NCI-H1105 treated with DMSO at 0.1 percent for 48 hours (cell line): ENCODE results near the gene ADIG.

Experiments used
- DNase-seq: peaks from one replicate; lab custom pipeline; 2025; lab: John Stamatoyannopoulos, UW

Gene ADIG

DNA sequence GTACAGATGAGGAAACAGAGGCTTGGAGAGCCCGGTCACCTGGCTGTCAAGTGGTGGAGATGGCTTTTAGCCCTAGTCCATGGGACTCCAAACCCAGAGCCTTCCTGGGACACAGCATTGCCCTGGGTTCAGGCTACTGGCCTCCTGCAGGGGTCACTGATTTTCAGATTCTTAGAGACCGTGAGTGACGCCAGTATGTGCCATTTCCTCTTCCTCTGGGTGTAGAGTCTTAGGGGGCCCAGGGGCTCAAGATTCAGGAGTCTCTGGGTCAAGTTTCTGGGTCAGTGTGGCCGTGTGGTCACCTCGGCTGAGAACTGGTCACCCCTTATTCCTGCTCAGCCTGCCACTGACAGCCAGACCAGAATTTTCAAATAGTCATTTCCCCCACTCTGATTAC lies 21.2 kb downstream of the ADIG start:
- DNase-seq, result no peak

DNA sequence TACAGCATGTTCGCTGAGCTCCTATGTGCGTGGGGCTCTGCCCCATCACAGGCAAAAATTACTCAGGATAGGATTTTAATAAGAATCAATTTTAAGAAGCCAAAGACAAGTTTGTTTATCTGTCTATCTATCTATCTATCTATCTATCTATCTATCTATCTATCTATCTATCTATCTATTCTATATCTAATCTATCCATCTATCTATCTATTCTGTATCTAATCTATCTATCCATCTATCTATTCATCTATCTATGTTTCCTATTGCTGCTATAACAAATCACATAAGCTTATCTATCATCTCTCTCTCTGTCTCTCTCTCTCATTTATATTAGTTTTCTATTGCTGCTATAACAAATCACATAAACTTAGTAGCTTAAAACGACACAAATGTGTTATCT lies 22.3 kb downstream of the ADIG start:
- no peak for DNase-seq

DNA sequence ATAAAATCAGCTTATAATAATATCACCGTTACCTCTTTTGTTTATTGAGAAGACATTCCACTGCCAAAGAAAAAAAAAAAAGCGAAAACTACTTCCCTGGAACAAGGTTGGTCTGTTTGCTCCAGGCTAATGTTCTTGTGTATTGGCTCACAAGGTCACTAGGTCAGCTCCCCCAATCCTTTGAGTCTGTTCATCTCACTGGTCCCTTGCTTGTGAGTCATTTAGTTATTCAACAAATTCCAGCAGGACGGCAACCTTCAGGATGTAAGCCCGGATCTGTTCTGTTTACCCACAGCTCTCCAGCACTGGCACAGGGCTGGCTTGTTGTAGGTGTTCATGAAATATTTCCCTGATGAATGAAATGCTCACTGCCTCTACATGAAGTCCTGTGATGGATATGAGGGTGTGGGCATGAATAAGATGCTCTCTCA lies 23.9 kb downstream of the ADIG start:
- DNase-seq, result no peak

DNA sequence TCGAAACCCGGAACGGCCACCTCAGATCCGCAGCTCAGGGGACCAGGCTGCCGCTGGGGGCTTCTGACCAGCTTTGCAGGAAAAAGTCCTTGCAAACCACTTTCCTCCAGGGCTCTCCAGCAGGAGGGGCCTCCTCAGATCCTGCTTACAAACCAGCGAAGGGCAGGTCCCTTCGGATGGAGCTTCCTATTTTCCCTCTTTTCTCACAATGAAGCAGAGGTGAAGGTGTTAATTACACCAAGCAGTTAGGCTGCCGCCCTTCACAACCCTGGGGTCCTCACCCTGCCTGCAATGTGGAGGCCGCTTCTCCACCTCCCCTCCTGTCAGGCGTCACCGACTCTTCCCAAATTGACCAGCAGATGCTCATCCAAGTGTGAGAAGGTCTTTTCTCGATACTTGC lies 26.4 kb downstream of the ADIG start:
- no peak for DNase-seq

DNA sequence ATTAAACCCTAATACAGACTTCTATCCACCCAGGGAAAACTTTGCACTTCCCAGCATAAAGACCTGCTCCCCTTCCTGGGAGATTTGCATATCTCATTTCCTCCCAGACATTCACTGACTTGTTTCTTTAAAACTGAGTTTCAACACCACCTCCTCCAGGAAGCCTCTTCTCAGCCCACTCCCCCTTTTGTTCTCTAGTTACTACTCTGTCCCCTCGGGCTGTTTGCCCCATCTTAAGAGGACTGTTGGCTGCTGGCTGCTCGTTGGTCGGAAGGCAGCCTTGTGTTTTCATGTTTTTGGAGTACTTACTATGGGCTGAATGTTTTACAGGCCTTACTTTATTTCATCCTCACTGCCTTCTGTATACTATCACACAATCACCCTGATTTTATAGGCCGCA lies 27.2 kb downstream of the ADIG start:
- DNase-seq, result no peak

DNA sequence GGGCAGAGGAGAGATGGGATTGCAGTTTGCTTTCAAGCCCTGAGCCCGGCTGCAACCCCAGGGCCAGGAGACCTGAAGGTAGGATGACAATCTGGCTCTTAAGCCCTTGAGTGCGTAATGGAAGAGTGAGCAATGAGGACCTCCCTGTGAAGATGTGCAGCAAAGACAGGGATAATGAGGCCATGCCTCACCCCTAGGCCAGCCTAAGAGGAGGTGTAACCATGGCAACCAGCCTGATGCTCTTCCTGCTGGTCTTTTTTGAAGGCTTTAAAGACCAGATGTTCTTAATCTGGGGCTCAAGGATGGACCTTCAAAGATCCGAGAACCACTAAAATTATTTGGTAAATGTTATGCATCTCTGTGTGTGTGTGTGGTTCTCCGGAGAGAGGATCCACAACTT lies 28.8 kb downstream of the ADIG start:
- DNase-seq, result no peak

DNA sequence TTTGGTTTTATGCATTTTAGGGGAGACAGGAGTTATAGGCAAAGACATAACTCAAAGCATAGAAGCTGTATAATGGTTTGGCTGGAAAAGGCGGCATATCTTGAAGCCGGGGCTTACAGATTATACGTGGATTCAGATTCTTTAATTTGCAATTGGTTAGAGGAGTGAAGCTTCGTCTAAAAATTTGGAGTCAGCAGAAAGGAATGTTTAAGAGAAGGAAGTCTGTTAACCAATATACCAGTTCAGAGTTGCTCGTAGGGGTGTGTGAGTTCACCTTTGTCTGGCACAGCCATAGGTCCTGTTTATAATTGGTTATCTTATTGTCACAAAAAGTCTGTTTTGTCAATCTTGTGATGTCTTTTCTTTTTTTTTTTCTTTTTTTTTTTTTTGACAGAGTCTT lies 29.5 kb downstream of the ADIG start:
- DNase-seq, result no peak

DNA sequence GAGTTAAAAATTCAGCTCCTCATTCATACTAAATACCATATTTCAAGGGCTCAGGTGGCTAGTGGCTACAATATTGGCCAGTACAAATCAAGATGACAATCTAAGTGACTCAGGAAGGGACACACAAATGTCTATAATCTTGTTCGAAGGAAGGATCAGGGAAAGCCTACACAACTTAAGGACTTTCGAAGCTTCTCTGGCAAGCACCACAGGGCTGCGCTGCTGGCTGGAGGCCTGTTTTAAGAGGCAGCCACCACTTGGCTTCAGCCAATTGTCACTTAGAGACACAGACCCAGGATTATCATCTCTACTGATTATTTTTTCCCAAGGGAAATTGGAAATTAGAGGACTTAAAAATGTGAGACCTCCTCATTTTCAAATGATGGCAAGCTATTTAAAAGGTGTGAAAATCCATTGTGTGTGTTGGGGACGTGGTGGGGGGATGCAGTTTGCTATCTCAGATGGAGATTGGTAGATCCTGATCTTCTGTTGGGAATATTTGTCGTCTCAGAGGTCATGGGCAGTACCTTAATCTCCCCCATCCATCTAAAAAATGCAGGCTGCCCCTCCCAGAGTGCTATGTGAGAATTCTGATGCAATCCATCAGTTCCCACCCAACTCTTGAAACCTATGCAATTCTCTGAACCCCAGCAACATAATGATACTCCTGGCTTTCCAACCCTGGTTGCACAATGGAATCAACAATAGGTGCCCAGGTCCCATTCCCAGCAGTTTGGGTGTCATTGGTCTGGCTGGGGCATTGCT lies 31.9 kb downstream of the ADIG start:
- DNase-seq, result no peak

DNA sequence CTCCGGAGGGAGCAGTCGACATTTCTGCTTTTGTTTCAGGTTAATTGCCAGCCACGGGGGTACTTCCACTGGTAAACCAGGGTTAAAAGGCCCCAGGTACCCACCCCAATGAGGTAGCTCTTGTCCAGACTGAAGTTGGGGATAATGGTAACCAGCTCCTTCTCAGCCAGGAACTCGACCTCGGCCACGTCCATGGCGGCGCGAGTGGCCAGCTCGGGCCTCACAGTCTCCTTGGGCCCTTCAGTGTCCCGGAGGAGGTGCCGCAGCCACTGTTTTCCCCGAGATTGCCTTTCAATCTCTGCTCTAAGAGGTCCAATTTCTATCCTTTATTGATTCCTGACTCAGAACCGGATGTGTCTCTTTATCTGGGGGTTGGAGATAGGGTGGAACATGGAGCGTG lies 34.3 kb downstream of the ADIG start:
- DNase-seq, result no peak

DNA sequence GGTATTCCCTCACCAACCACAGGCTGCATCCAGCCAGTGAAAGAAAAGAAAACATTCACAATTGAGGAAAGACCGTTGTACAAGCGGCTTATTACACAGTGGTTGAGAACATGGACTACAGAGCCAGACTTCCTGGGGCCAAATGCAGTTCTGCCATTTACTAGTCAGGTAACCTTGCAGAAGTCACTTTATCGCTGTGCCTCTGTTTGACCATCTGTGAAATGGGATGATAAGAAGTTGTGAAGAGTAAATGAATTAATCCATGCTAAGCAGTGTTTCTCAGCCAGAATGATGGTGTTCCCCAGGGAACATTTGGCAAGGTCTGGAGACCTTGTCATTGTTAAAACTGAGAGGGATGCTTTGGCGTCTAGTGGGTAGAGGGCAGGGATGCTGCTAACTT lies 35.5 kb downstream of the ADIG start:
- DNase-seq, result no peak

DNA sequence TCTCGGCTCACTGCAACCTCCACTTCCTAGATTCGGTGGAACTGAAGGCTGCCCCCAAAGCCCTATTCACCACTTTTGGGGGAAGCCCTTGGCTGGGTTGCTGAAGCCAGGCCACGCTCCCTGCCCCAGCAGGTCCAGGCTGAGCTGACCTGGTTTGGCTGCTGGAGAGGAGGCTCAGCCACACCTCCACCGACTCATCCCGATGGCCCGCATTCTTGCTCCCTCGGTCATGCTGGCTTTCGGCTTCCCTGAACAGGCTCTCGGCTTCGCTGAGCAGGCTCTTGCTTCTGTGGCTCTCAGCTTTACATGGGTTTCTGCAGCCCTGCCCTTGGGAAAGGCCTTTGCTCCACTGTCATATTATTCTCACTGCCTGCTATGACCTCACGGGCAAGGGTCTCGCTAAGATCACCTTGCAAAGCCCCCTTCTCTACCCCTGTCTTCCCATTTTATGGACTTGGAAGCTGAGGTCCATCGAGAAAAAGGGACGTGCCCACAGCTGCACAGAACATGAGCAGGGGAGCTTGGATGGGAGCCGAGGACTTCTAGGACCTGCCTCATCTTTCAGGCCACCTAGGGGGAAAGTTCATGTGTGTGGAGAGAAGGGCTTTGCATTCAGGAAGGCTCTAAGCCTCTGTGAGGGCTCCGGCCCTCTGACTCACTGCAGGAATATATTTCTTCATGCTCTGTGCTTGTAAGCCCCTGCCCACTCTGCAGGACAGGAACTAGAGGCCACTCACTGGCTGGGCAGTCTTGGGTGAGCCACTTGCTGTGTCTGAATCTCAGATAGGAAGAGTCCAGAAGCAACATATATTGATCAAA lies 36.2 kb downstream of the ADIG start:
- no peak for DNase-seq

DNA sequence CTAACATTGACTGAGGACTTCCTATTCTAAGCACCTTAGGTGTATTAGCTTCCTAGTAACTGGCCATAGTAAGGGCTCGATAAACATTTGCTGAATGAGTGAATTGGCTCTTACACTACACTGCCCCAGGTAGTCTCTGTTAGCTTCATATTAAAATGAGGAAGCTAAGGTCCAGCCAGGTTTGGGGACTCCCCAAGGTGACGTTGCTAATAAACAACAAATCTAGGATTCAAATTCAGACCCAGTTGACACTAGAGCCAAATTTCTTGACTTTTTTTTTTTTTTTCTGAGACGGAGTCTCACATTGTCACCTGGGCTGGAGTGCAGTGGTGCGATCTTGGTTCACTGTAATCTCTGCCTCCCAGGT lies 36.8 kb downstream of the ADIG start:
- no peak for DNase-seq

DNA sequence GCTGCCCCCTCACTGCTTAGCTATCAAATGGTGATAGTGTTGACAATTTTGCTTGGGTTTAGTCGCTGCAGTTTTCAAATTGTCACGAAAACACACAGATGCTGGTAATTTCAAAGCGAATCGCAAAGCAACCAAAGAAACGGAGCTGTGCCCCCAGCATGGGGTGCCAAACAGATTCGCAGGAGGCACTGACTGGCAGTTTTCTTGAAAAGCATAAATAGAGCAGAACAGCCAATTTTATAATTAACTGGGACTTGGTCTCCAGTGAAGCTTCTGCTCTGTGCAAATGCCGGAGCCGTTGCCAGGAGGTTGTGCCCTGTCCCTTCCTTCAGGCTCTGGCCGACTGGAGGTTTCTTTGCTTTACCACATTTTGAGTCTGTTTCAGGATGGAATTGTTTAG lies 39.4 kb downstream of the ADIG start:
- DNase-seq, result no peak

DNA sequence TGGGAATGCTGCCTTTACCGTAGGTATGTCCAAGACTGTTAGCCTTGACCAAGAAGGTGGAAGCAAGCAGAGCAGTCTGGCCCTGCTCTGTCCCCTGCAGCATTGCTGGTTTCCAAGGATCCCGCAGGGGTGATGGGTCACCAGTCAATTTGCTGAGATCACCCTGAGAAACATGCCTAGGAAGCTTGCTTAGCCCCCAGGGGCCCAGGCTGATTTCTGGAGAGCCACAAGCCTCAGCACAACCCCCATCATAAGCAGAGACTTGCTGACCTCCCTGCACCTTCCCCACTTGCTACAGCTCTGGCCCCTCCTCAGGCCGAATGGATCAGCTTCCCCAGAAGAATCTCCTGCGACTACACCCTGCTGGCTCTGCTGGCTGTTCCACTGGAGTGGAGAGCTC lies 42.1 kb downstream of the ADIG start:
- no peak for DNase-seq

DNA sequence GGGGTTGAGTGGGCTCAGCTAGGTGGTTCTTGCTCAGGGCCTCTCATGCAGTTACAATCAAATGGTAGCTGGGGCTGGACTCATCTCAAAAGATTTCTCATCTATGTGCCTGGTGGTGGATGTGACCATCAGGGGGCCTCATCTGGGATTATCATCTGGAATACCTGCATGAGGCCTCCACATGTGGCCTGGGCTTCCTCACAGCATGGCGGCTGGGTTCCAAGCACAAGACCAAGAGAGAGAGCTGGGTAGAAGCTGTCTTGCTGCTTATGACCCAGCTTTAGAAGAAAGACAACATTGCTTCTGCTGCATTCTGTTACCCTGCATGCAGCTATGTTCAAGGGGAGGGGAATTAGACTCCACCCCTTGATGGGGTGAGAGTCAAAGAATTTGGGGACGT lies 43.1 kb downstream of the ADIG start:
- DNase-seq, result no peak

DNA sequence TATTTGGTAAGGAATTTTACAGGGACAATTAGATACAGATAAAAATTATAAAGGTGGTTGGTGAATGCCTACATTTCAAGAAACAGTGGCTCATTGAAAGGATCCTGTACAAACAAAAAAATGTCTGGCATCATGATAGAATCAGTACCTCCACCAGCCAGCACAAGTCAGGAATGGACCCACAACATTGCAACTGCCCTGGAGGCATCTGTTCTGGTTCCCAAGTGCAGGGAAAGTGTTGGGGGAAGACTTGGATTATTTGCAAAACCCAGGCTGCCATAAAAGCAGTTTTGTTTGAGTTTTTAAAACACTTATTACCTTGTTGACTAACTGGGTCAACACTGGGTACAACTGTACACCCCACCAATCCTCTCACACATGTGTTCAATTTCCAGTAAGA lies 44.9 kb downstream of the ADIG start:
- no peak for DNase-seq

DNA sequence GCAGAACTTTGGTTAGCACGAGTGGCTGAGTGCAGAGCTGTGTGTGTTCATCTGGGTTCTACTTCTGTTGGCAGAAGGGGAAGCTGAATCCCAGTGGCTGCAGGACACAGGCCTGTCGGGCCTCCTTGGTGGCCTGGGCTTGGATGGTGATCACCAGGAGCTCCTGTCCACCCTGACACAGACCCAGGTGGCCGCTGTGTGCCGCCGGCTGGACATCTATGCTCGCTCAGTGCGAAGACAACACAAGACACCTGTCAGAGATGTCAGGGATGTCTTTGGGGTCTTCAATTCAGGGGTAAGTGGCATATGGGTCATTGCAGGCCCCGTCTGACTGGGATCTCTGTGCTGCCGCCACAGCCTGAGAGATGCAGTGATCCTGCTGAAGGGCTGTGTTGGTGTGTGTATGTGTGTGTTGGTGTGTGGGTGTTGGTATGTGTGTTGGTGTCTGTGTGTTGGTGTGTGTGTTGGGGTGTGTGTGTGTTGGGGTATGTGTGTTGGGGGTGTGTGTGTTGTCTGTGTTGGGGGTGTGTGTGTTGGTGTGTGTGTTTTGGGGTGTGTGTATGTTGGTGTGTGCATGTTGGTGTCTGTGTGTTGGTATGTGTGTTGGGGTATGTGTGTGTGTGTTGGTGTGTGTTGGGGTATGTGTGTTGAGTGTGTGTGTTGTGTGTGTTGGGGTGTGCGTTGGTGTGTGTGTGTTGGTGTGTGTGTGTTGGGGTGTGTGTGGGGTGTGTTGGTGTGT lies 46.1 kb downstream of the ADIG start:
- DNase-seq, result no peak

DNA sequence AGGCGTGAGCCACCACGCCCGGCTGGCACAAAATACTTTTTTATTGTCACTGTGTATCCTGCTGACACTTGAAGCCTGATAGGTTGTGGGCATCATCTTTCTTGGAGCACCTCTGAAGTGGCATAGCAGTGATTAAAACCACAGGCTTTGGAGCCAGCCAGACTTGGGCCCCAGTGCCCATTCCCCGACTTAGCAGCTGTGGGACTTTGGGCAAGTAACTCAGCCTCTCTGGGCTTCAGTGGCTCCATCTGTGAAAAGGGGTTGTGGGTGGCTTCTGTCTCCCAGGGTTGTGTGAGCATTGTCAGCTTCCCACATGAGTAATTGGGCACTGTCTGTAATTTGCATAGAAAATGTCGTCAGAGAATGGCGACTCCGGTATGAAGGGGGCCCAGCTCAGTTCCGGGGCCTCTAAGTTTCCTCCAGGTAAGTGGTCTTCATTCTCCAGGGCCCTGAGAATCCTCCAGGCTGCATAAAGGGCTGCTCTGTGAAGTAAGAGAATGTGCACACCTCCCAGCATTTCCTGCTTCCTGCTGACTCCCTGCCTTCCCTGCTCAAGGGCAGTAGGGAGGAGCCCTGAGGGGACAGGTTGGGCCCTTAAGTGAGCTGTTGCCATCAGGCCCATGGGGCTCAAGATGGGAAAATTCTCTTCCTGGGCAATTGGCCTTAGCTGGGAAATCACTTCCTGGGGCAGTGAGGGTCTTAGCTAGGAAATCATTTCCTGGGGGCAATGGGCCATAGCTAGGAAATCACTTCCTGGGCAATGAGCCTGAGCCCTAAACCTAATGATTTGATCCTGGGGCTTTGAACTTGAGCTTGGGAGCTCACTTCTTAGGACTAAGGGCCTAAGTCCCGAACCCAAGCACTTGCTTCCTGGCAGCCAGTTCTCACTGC lies 47.8 kb downstream of the ADIG start:
- no peak for DNase-seq

DNA sequence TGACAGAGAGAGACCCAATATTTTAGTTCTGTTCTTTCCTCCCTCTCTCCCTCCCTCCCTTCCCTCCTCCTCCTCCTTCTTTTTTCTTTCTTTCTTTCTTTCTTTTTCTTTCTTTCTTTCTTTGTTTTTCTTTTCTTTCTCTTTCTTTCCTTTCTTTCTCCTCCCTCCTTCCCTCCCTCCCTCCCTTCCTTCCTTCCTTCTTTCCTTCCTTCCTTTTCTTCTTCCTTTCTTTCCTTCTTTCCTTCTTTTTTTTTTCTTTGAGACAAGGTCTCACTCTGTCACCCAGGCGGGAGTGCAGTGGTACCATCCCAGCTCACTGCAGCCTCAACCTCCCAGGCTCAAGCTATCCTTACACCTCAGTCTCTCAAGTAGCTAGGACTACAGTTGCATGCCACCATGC lies 49.0 kb downstream of the ADIG start:
- no peak for DNase-seq

DNA sequence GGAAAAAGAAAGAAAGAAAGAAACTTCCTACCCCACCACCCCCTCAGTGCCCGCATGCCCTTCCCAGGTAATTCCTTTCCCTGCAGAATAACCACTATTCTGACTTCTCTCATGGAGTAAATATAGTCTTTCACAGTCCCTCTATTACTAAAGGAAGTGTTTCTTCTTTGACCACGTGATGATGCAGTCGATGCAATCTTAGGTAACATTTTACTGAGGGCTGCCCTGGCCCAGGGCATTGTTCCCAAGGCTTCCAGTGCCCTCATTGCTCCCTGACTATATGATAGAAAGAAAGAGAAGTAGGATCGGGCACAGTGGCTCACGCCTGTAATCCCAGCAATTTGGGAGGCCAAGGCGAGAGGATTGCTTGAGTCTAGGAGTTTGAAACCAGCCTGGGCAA lies 49.7 kb downstream of the ADIG start:
- DNase-seq, result no peak

DNA sequence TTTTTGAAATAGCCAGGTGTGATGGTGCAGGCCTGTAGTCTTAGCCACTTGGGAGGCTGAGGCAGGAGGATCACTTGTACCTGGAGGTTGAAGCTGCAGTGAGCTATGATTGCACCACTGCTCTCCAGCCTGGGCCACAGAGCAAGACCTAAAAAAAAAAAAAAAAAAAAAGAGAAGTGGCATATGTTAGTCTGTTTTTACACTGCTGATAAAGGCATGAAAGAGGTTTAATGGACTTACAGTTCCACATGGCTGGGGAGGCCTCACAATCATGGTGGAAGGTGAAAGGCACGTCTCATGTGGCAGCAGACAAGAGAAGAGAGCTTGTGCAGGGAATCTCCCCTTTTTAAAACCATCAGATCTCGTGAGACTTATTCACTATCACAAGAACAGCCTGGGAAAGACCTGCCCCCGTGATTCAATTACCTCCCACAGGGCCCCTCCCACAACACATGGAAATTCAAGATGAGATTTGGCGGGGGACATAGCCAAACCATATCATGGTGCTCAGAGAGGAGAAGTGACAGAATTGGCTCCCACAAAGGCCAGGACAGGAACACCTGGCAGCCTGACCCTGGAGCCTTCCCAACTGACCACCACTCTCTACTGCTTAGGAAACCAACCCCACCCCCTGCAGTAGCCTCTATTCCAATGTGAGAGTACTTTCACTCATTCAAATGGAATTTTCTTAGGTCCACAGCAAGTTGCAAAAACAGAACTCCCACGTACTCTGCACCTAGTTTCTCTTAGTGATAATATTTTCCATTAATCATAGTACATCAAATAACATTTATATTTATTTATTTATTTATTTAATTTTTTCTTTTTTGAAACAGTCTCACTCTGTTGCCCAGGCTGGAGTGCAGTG lies 50.4 kb downstream of the ADIG start:
- no peak for DNase-seq
